A204.1 (cell line): ENCODE results near the gene ZBTB7B.

Experiments used
- FAIRE-seq: peaks from 2 replicates; lab custom pipeline; 2012; peaks lifted over from hg19 to GRCh38; lab: Jason Lieb, UNC

The ZBTB7B gene

DNA sequence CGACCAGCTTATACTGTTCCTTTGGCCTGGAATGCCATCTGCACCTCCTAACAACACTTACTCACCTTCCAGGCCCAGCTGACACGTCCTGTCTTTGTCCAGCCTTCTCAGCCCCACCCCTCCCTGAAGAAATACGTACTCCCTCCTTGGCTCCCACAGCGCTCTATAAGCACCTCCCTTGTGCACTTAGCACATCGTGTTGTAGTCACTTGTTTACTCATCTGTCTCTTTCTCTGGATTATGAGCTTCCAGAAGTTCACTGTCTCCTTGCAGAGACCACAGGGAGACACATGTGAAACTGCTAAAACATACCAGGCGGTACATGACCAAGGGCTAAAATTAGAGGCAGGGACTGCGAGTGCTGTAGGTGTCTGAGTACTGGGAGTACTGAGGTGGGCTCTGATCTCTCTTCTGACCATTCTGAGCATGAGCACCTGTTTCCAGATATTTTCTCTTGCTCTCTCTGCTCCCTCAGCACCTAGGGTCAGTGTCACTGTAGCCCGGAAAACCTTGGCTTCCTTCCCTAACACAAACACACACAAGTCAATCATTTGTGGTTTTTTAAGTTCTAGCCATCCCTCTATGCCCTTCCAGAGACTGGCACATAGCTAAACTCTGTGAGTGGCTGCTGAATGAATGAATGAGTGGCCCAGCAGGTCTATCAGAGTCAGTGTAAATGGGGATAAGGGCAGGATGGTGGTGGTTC, 36.2 kb downstream of the ZBTB7B start:
- no peak for FAIRE-seq

DNA sequence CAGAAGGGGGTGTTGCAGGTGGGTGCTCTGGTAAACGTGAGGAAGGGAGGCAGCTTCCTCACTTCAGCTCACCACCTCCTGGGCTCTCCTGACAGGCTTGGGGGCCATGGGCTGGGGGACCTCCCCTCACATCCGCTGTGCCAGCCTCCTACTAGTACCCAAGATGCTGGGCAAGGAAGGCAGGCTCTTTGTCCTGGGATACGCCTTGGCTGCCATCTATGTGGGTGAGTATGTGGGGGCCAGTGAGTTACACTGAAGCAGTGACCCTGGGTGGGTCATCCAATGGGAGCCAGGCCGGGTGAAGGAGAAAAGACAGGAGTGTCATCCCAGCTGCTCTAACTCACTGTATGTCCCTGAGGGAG, 36.7 kb downstream of the ZBTB7B start:
- no peak for FAIRE-seq

- FAIRE-seq = no peak
Measured at GRCh38 chr1:155040358-155041093, 37.9 kb downstream of the ZBTB7B start.

GRCh38 chr1:155042789-155043188, 40.2 kb downstream of the ZBTB7B start:
- FAIRE-seq = no peak

DNA sequence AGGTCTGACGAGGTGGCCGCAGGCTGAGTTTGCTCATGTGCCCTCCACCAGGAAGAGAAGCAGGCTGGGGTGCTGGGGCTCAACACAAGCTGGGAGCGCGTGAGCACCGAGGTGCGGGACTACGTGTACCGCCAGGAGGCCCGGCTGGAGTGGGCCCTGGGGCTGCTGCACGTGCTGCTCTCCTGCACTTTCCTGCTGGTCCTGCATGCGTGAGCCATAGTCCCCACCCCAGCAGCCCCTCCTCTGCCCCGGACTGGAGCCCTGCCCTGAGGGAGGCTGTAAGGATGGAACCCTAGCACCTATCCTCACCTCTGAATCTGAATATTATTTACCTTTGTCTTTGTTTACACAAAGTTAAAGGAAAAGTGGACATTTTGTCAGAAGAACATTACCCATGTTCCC, 40.7 kb downstream of the ZBTB7B start:
- FAIRE-seq = no peak

DNA sequence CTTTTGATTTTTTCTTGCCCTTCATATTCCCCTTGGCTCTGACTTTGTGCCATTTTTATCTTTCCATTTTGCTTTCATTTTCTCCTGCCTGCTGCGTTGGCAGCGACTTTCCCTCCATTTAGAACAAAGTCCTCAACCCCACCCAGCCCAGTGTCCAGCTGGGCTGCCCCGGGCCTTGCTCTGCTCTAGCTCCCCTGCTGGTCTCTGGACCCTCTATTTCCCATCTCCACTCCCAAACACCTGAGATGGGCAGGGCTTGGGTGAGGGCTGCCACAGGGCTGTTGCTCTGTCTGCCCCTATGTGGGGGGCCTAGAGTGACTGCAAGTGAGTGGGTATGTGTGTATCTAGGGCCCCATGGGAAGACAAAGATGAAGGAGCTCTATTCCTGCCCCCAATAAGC, 41.2 kb downstream of the ZBTB7B start:
- no peak for FAIRE-seq

DNA sequence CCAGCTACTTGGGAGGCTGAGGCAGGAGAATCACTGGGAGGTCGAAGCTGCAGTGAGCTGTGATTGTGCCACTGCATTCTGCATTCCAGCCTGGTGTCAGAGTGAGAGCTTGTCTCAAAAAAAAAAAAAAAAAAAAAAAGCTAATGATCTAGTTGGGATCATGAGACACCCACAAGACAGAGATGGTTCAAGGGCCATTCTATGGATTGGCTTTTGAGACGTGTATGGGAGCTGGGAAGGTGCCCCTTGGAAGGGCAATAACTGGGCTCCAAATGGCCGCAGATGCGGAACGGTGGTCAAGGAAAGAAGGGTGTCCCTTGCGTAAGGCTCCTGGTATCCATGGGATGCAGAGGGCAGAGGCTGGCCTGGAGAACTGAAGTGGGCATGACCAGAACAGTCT, 41.8 kb downstream of the ZBTB7B start:
- FAIRE-seq = no peak

DNA sequence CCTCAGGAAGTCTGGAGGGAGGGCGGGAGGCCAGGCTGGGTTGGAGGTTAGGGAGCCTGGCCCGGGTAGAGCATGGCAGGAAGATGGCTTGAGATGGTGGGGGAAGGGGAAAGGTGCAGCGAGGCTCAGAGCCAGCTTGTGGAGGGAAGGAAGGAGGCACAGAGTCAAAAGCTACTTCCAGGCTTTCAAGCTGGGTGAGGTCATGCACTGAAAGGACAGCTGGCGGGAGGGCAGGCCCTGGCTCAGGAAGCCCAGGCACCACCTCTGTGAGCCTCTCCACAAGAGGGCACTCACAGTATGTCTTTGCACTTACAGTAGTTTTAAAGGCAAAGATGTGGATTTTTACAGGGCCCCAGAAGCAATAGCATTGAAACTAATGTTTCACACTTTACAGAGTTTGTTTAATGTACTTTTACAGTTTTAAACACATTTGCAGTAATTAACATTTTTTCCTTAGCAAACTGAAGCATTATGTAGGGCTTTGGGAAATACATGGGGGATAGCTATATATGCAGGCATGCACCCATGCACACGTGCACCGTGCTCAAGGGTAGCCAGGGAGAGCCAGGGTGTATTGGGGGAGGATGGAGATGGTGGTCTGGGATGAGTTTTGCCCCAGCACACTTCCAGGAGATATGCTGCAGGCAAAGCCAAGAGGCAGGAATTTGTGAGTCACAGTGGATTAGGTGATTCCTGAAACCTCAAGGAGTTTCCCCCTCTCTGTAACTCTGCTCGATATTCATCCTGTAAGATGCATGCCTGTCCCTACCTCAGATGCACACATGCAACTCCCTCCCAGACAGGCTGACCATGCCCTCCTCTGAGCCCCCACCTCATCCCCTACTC, 42.4 kb downstream of the ZBTB7B start:
- peak; percentile 68 for FAIRE-seq

GRCh38 chr1:155048449-155049334, 46.1 kb downstream of the ZBTB7B start:
- FAIRE-seq = no peak

DNA sequence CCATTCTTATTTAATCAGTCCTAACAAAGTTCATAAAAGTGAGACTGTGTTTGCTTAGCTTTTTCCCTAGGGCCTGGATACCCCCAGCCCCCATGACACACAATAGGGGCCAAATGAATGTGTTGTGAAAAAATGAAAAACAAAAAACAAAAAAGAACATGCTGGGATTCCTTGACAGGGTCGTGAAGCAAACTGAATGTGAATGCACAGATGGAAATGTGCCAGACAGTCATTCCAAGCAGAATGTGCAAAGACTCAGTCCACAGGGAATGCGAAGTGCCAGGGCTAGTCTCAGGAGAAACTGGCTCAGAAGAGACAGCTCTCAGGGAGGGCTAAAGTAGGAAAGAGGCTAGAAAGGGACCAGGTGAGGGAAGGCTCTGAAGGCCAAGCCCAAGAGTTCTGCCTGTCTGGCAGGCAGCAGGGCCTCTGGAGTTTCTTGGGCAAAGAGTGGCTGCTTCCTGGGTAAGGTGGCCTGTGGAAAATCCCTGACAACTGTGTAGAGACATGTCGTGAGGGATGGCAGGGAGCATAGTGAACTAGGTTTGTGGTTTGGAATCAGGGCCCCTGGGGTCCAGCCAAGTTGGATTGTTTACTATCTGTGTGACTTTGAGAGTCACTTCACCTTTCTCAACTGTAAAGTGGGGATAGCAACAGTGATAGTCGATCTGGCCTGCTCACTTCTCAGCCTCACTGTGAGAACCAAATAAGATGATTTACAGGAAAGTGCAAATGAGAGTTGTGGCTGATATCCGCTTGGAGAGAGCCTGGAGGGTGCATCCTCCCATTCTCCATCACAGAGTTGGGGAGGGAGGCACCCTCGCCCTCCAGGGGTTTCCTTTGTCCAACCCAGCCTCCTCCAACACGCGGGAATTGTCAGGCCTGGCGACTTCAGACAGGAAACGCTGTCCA, 47.3 kb downstream of the ZBTB7B start:
- no peak for FAIRE-seq

DNA sequence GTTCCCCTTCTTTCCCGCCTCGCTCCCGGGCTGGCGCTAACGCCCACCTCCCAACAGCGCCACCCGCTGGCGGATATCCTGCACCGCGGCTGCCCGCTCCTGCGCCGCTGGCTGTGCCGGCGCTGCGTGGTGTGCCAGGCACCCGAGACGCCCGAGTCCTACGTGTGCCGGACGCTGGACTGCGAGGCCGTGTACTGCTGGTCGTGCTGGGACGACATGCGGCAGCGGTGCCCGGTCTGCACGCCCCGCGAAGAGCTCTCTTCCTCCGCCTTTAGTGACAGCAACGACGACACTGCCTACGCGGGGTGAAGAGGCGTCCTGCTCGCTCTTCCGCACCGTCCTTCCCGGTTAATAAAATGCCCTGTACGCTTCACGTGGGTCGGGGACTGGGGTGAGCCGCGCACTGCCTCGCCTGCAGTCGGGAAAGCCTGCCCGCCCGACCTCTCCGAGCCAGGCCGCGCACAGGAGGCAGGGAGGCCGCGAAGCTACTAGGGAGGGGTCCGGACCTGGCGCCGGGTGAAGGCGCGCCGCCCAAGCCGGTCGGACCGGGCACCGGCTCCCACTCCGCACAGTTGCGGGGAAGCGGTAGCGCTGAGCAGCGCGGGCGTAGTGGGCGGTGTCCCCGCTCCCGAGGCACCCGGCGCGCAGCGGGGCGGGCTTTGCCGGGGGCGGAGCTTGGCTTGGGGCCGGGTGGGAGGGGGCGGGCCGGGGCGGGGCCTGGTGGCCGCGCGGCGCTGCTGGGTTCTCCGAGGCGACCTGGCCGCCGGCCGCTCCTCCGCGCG, 48.1 kb downstream of the ZBTB7B start, which contains the start of gene ADAM15:
TSS of gene ADAM15 (plus strand) at position 757 of the 782 bp plus-strand sequence. CDS start 71 bp downstream, outside the sequence.
- FAIRE-seq = no peak

- no peak for FAIRE-seq
Measured at GRCh38 chr1:155051342-155051776, 48.8 kb downstream of the ZBTB7B start.

- no peak for FAIRE-seq
Measured at GRCh38 chr1:155051777-155052398, 49.3 kb downstream of the ZBTB7B start.

DNA sequence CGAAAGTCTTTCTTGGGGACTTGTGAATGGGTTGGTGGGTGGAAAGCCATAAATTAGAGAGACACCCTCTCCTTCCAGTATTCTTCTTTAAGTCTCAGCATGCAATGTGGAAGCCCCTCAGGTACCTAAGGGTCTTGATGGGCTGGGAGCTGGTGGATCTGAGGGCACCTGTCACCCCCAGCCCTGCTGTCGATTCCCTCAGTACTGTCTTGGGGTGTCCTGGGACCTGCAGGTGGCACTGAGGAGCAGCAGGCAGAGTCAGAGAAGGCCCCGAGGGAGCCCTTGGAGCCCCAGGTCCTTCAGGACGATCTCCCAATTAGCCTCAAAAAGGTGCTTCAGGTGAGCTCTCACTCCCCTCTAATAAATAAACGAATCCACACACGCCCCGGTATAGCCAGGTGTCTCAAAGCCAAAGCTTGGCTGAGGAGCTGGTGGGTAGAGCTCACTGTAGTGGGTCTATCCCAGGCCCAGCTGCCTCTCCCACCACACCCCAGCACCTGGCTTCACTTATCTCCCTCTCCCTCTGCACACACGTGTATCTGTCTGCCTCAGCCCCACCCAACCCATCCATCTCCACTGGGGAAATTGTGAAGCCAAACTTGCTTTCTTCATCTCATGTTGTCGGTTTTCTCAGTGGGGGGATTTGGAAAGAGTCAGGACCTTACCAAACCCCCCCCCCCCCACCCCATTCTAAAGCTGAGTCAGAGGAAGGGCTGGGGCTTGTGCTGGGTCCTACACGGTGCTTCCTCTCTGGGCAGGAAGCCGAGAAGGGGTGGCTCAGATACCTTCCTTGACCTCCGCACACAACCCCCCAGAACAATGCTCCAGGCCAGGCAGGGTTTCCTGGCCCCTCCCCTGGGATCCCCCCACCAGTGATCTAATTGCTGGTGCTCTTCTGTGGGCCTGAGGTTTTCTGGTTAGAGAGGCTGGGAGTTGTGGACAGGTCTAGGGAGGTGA, 50.1 kb downstream of the ZBTB7B start:
- FAIRE-seq = no peak

- no peak for FAIRE-seq
Measured at GRCh38 chr1:155053531-155054105, 51.0 kb downstream of the ZBTB7B start.

DNA sequence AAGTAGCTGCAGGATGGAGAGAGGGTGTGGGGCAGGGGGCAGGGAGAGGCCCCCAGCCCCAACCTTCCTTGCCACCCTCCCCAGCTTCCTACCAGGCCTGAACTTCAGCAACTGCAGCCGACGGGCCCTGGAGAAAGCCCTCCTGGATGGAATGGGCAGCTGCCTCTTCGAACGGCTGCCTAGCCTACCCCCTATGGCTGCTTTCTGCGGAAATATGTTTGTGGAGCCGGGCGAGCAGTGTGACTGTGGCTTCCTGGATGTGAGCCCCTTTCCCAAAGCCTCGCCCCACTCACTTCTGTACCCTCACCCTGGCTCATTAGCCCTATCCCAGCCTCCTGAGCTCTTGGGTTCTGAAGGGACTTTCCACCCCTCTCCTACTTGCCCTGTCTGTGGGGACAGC, 54.5 kb downstream of the ZBTB7B start:
- no peak for FAIRE-seq

- no peak for FAIRE-seq
Measured at GRCh38 chr1:155057788-155058211, 55.2 kb downstream of the ZBTB7B start.

DNA sequence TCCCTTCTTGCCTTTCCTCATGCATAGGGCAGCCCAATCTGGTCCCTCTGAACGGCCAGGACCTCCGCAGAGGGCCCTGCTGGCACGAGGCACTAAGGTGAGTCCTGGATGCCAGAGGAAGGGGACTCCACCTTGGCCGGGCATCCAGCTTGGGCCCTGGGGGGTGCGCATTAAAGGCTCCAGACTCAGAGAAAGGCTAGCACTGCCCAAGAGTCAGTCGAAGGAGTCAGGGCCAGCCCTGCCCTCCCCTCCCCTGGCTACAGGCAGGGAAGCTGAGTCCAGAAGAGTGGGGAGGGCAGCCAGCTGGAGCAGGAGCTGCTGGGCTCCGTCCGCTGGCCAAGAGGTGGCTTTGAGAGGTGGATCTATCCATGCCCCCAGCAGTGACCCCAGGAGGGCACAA, 58.1 kb downstream of the ZBTB7B start:
- FAIRE-seq = no peak
